GM18519 (cell line): Measurements from ENCODE around the gene YTHDF2.
"Not testable (repeated sequence)": the region's sequence is repeated elsewhere in the genome, so short reads cannot be mapped to it uniquely, and the experiment has no call there.

Experiments
- ATAC-seq: cut with Tn5 transposase; IDR thresholded peaks from one replicate; pipeline ENCODE4 v1.9.1; 2021; ENCODE audit warnings: mild to moderate bottlenecking, moderate library complexity; ENCODE audit not compliant: unreplicated experiment, low FRiP score

YTHDF2 gene

DNA sequence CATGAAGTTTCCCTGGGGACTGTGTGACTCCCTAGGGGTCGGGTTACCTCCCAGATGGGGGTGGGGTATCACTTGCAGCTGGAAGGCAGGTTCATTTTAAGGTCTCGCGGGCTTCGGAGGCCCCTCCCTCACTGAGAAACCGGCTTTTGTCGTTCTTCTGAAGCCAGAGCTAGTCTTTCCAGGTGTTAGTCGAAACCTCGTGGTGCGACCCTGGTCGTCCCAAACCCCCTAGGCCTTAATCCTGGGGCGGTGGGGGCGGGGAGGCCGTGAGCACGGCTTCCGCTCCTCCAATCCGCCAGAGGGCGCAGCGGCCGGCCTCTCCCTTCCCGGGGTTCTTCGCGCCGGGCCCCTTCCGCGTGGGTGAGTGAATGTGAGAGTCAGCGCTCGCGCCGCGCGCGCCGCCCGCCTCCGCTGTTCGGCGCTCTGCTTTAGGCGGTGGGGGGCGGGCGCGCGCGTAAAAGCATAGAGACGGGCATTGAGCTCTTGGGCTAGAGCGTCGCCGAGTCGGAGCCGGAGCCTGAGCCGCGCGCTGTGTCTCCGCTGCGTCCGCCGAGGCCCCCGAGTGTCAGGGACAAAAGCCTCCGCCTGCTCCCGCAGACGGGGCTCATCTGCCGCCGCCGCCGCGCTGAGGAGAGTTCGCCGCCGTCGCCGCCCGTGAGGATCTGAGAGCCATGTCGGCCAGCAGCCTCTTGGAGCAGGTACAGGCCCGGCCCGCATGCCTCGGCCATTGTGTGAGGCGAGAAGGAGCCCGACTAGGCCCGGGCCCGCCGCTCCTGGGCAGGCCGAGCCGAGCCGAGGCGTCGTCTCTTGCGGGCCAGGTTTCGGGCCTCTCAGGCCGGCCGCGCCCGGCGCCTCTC, at the start of gene YTHDF2:
Gene YTHDF2, plus strand, starts transcription at position 491 of the 857 bp plus-strand sequence. Its CDS starts 181 bp downstream, at position 672.
- peak; percentile 76 for ATAC-seq

DNA sequence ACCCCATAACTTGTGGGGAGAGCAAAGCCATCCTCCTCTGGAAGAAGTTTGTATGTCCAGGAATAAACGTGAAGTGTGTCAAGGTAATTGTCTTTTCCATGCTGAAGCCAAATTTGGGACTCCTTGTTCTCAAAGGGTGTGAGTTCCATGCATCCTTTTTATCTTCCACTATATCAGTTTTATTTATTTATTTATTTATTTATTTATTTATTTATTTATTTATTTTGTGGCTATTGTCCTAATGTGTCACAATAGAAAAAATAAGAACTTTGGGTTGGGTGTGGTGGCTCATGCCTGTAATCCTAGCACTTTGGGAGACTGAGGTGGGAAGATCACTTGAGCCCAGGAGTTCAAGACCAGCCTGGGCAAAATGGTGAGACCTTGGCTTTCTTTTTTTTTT, 45.1 kb upstream of the YTHDF2 start:
- ATAC-seq, result not testable (repeated sequence)

DNA sequence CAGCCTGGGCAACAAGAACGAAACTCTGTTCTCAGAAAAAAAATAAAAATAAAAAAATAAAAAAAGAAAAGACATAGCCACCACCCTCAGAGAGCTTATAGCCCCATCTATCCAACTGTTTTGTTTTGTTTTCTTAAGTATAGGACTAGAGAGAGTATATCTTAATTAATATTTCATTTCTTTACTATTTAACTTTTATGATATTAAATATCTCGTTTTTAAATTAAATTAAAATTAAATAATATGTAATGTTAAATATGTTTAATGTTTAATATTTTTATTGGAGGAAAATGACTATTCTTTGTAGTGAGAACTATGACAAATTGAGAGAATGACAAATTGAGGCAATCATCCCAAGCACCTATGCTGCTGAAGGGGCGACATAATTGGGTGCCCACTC, 33.1 kb upstream of the YTHDF2 start:
- ATAC-seq, result no peak

DNA sequence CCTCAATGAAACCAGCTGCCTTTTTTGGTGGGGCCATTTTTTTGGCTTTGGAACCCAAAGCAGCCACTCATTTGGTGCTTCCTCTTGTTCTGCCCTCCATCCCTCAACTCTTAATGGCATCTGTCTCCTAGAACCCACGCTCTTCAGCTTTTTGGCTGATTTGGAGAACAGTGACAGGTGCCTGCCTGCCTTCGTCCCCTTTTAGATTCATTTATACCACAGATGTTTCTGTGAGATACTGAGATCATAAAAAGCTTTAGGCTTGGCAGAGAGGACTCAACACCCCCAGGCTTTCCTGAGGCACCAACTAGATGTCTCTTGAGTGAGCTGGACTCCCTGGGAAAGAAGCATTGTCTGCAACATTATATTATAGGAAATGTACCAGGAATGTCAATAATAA, 20.4 kb upstream of the YTHDF2 start:
- ATAC-seq, result no peak

- ATAC-seq, result no peak
Observed at GRCh38 chr1:28718166-28718565, 18.6 kb upstream of the YTHDF2 start.

GRCh38 chr1:28718586-28719331, 18.0 kb upstream of the YTHDF2 start:
- ATAC-seq, result no peak

DNA sequence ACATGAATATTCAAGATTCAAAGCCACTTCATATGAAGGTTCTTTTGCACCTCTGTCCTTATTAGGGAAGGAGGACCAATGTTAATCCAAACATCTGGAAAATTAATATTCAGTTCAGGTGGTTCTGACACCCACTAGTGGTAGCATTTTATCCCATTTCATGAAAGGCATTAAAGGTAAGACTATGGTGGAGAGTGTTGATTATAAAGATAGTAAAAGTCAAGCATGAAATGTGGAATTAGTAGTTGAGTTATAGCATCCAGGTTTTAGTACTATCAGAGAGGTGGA, 17.5 kb upstream of the YTHDF2 start:
- ATAC-seq, result no peak

DNA sequence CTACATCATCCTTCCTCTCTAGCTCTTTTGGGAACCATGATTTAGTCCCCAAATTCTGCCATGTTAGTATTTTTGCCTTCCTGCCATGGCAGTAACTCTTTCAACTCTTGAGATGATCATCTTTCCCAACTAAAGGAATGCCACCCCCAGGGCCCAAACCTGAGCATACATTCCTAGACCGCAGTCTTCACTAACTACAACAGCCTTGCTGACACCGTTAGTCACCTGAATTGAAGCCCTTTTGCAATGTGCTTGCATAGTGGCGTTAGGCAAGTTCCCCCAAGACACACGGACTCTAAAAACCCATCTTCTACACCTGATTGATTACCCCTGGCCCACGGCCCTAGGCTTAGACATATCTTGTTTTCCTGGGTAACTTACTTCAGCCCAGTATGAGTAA, 16.4 kb upstream of the YTHDF2 start:
- ATAC-seq, result no peak

DNA sequence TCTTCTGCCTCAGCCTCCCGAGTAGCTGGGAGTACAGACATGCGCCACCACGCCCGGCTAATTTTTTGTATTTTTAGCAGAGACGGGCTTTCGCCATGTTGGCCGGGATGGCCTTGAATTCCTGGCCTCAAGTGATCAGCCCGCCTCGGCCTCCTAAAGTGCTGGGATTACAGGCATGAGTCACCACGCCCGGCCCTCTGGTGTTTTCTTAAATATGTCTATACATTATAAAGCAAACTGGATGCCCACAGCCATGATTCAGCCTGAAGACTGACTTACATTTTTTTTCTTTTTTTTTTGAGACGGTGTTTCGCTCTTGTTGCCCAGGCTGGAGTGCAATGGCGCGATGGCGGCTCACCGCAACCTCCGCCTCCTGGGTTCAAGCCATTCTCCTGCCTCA, 14.8 kb upstream of the YTHDF2 start:
- not testable (repeated sequence) for ATAC-seq

- not testable (repeated sequence) for ATAC-seq
Observed at GRCh38 chr1:28725365-28725764, 11.4 kb upstream of the YTHDF2 start.

GRCh38 chr1:28735961-28736449, 735 bp upstream of the YTHDF2 start:
- ATAC-seq, result no peak

- ATAC-seq, result no peak
Observed at GRCh38 chr1:28737307-28738132, 780 bp downstream of the YTHDF2 start.

- ATAC-seq, result no peak
Observed at GRCh38 chr1:28740118-28740517, 3.4 kb downstream of the YTHDF2 start.

DNA sequence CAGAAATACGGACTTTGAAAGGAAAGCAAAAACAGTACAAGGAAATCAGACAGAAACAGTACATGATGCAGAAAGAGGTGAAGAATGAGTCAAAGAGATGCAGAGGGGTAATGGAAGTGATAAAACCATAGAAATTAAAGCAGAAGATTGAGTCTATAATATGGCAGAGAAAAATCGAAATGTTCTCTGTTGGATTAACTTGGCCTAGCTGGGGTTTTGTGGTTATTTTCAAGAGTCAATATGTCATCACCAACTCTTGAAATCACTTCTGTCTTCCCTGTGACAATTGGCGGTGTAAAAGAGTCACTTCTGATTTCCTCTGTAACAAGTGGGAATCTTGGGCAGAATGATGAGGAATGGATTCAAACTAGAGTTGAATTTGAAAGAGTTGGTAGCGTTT, 7.4 kb downstream of the YTHDF2 start:
- no peak for ATAC-seq

GRCh38 chr1:28745653-28746173, 9.0 kb downstream of the YTHDF2 start:
- no peak for ATAC-seq

DNA sequence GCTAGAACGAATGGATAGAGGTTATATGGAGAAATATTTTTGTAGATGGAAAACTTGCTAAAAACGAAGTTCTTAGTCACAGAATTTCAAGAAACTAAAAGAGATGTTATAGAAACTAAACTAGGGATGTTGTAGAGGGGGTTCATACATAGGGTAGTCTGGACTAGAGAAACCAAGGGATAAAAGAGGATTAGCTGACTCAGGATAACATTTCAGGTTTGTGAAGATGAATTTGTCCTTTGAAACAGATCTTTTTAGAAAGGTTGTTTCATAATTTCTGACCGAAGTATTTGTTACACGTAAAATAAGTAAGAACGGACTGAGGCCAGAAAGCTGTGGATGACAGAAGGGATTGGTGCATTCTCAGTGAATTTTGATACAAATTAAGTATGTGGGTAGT, 13.6 kb downstream of the YTHDF2 start:
- ATAC-seq, result no peak

GRCh38 chr1:28750771-28751294, 14.1 kb downstream of the YTHDF2 start:
- ATAC-seq, result not testable (repeated sequence)

DNA sequence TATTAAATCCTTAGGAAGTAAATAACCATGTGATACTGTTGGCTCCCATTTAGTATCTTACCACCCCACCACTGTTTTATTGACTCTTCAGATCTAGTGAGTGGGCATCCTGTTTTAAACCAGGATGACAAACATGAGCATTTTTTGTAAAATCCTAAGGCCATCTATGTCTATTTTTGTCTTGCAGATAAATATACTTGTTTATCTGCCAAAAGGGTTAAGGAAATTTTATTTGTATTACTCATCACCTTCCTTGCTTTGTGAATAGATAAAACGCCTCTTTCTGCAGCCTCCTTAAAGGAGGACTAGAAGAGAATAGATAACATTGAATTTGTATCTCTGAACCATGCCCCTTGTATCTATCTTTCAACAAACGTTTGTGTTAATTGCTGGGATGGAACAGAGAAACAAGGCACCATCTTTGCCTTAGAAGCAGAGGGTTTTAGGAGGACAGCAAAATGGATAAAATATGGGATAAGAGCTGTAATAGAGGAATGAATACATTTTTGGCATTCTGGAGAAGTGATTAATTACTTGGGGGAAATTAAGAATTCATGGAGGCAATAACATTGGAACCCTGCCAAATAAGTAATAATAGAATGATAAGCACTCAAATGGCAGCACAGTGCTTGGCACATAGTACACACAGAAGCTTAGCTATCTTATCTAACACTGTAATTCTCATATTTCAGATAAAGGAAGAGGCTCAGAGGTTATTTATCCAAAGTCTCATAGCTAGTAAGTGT, 14.7 kb downstream of the YTHDF2 start:
- ATAC-seq, result no peak

DNA sequence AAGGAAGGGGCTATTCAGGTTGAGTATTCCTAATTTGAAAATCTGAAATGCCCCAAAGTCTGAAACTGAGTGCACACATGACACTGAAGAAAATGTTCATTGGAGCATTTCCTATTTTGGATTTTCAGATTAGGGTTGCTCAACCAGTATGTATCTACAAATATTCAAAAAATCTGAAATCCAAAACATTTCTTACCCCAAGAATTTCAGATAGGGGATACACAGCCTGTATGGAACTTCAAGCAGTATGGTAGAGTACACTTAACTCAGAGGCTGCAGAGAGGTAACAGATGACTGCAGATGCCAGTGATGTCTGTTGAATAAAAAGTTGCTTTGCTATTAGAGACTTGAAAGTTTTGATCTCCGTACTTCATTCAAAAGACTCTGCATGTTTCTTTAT, 19.0 kb downstream of the YTHDF2 start:
- no peak for ATAC-seq

DNA sequence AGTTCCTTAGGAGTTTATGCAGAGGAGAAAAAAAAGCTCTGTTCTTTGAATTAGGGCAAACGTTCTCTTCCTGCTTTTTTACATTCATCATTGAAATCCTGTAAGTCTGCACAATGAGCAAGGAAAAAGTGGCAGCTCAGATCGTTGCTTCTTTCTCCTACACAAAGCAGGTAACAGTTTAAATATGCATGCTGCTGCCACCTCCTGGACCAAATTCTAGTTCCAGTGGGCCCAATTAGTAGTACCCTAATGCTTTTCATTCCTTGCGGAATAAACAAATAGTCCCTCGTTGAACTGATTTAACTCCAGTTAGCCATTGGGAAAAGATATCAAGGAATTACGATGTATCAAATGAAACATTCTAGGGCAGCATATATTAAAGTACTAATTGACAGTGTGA, 20.1 kb downstream of the YTHDF2 start:
- no peak for ATAC-seq
